Suprapubic skin (tissue), 4 donors: Measurements from ENCODE around the gene SELE. TPM values are rescaled to one million over a fixed set of nuclear protein-coding genes. Genes with fewer than 3 reads are reported as not detected.

Experiments
- DNase-seq, 2 donors: peaks; one replicate each; pipeline ENCODE4 v3.0.0-alpha.2; 2019; ENCODE audit warnings: low spot score in 2 of 2
- H3K27ac ChIP-seq: fragments of 200-600 bp; sonication (generic); one replicate; pipeline ENCODE4 v1.5.1; 2019
- H3K27me3 ChIP-seq: fragments of 200-600 bp; sonication (generic); one replicate; pipeline ENCODE4 v1.5.1; 2019
- H3K36me3 ChIP-seq: fragments of 200-600 bp; sonication (generic); one replicate; pipeline ENCODE4 v1.5.1; 2019
- H3K4me1 ChIP-seq: fragments of 200-600 bp; sonication (generic); one replicate; pipeline ENCODE4 v1.5.1; 2019
- H3K4me3 ChIP-seq: fragments of 200-600 bp; sonication (generic); one replicate; pipeline ENCODE4 v1.5.1; 2019; ENCODE audit warnings: mild to moderate bottlenecking
- H3K9me3 ChIP-seq: fragments of 200-600 bp; sonication (generic); one replicate; pipeline ENCODE4 v1.5.1; 2019
- CTCF ChIP-seq, 2 donors: fragments of 200-600 bp in 1 of 2; fragments of 450-650 bp in 1 of 2; sonication (generic) in 1 of 2; IDR thresholded peaks; one replicate each; pipeline ENCODE4 v1.5.1; 2016 to 2019; ENCODE audit warnings: antibody characterized with exemption in 2 of 2, mild to moderate bottlenecking in 1 of 2, moderate library complexity in 1 of 2
- EP300 ChIP-seq: sonication (generic); formaldehyde crosslinking; IDR thresholded peaks from one replicate; pipeline ENCODE4 v1.6.1; 2017; ENCODE audit warnings: antibody characterized with exemption
- POLR2A ChIP-seq, 2 donors: fragments of 450-650 bp; IDR thresholded peaks; one replicate each; pipeline ENCODE4 v1.6.1; 2017; ENCODE audit warnings: antibody characterized with exemption in 2 of 2, mild to moderate bottlenecking in 2 of 2, moderate library complexity in 2 of 2
- POLR2AphosphoS5 ChIP-seq, 3 donors: sonication (generic); formaldehyde crosslinking; IDR thresholded peaks; one replicate each; pipeline ENCODE4 v1.6.1; 2017; ENCODE audit warnings: antibody characterized with exemption in 3 of 3
- WGBS: methylation state at CpG from one replicate; pipeline ENCODE4 v1.1.5; 2018; 5-methylcytosine and 5-hydroxymethylcytosine counted together
- total RNA-seq, 4 donors: library from RNA; depleted of rRNA; stranded (reverse); fragments of >200 nt; gene quantifications; one replicate each; pipeline ENCODE4 v1.1.0, GENCODE V29; 2016

The SELE gene
- total RNA-seq, 4 donors from 2014 or later = 0.32 to 3.3 (median 2.3) TPM

- Histone ChIP-seq H3K4me1 (peaks cover 8% of the 10 kb centered on the region), H3K4me3 (no peak overlapping the region), H3K36me3 (no peaks in the 10 kb centered on the region), H3K27ac (no peak overlapping the region), H3K27me3 (peaks cover 2% of the 10 kb centered on the region), H3K9me3 (no peaks in the 10 kb centered on the region)
- WGBS = 92% methylated on average over 2 of the region's 2 CpGs
- TF ChIP-seq POLR2AphosphoS5 (IDR thresholded peaks at IDR 0.05) = no peak
- TF ChIP-seq POLR2A (IDR thresholded peaks at IDR 0.05) = no peak
- TF ChIP-seq CTCF (IDR thresholded peaks at IDR 0.05) = no peak
- no peak for TF ChIP-seq EP300
- DNase-seq = no peak
Observed at GRCh38 chr1:169712309-169712631, 21.6 kb downstream of the SELE start.

GRCh38 chr1:169711469-169712308 lies 22.2 kb downstream of the SELE start, which contains the start of gene SELL:
TSS of gene SELL (minus strand) at chr1:169711620. CDS start at chr1:169711498, 122 bp downstream.
- Histone ChIP-seq H3K4me3 (peak within 1 kb of the TSS; percentile 21), H3K4me1 (peaks cover 8% of the 10 kb centered on the region), H3K9me3 (no peaks in the 10 kb centered on the region), H3K36me3 (no peaks in the 10 kb centered on the region), H3K27me3 (peaks cover 2% of the 10 kb centered on the region), H3K27ac (no peak within 1 kb of the TSS)
- no peak for TF ChIP-seq EP300
- peak; percentile 57 to 69 for TF ChIP-seq CTCF (IDR thresholded peaks at IDR 0.05)
- WGBS = 12% methylated on average over 6 of the region's 6 CpGs
- no peak for DNase-seq

- no peak overlapping the region for H3K27ac ChIP-seq
- no peaks in the 10 kb centered on the region for H3K9me3 ChIP-seq
- TF ChIP-seq POLR2A (IDR thresholded peaks at IDR 0.05) (no peak), CTCF (IDR thresholded peaks at IDR 0.05) (no peak), POLR2AphosphoS5 (IDR thresholded peaks at IDR 0.05) (no peak), EP300 (no peak)
- H3K27me3 ChIP-seq = no peaks in the 10 kb centered on the region
- 71% methylated on average over 3 of the region's 3 CpGs for WGBS
- no peak overlapping the region for H3K4me3 ChIP-seq
- peaks cover 8% of the 10 kb centered on the region for H3K4me1 ChIP-seq
- no peak for DNase-seq
- no peaks in the 10 kb centered on the region for H3K36me3 ChIP-seq
Observed at GRCh38 chr1:169708647-169709046, 25.2 kb downstream of the SELE start.

GRCh38 chr1:169707912-169708604 lies 25.8 kb downstream of the SELE start:
- Histone ChIP-seq H3K27me3 (no peaks in the 10 kb centered on the region), H3K4me3 (no peak overlapping the region), H3K9me3 (no peaks in the 10 kb centered on the region), H3K27ac (no peak overlapping the region), H3K36me3 (no peaks in the 10 kb centered on the region), H3K4me1 (peaks cover 8% of the 10 kb centered on the region)
- 82% methylated on average over 9 of the region's 9 CpGs for WGBS
- DNase-seq = no peak
- TF ChIP-seq POLR2AphosphoS5 (IDR thresholded peaks at IDR 0.05) (no peak), CTCF (IDR thresholded peaks at IDR 0.05) (no peak), POLR2A (IDR thresholded peaks at IDR 0.05) (no peak)

DNA sequence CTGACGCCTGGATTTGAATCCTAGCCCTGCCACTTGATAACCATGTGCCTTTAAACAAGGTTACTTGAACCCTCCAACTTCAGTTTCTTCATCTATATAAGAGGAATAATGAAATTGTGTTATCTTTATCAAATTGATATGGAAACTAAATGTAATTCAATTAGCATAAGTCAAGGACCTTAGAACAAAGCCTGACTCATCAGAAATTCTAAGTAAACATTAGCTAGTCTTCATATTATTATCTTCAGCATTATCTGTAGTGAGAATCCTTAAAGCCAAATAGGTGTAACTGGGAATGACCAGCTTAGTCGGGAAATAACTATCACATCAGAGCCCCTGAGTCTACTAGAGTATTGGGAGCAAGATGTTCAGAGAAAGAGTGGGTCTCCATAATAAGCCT lies 29.1 kb downstream of the SELE start:
- Histone ChIP-seq H3K36me3 (no peaks in the 10 kb centered on the region), H3K4me3 (no peak overlapping the region), H3K4me1 (no peaks in the 10 kb centered on the region), H3K27me3 (no peaks in the 10 kb centered on the region), H3K27ac (no peak overlapping the region), H3K9me3 (no peaks in the 10 kb centered on the region)
- DNase-seq = no peak
- TF ChIP-seq CTCF (IDR thresholded peaks at IDR 0.05) (no peak), POLR2A (IDR thresholded peaks at IDR 0.05) (no peak)
- WGBS = 90% methylated on average over 2 of the region's 2 CpGs
